Breast epithelium (tissue), 4 donors: ENCODE results near the gene PDLIM7. TPM values are rescaled to one million over a fixed set of nuclear protein-coding genes. Genes with fewer than 3 reads are reported as not detected.
A peak's percentile ranks its signal among the peaks of the same experiment; 100 is the strongest.

ENCODE experiments used
- DNase-seq, 2 donors: peaks; one replicate each; pipeline ENCODE4 v3.0.0-alpha.2; 2019; ENCODE audit warnings: low spot score in 2 of 2
- H3K27ac ChIP-seq, 2 donors: fragments of 200-600 bp; sonication (generic) in 1 of 2; one replicate each; pipeline ENCODE4 v1.5.1; 2016 to 2019; ENCODE audit warnings: mild to moderate bottlenecking in 1 of 2
- H3K27me3 ChIP-seq, 2 donors: fragments of 200-600 bp; sonication (generic) in 1 of 2; one replicate each; pipeline versions ENCODE4 v1.5.1 to v1.6.0; 2017 to 2019; ENCODE audit warnings: control low read depth in 1 of 2, mild to moderate bottlenecking in 1 of 2
- H3K36me3 ChIP-seq: fragments of 200-600 bp; one replicate; pipeline ENCODE4 v1.5.1; 2019
- H3K4me1 ChIP-seq, 2 donors: fragments of 200-600 bp; sonication (generic); one replicate each; pipeline ENCODE4 v1.5.1; 2016 to 2019; ENCODE audit warnings: control low read depth in 1 of 2
- H3K4me3 ChIP-seq, 3 donors: fragments of 200-600 bp; sonication (generic); 1 replicate in 2 of 3; 2 replicates in 1 of 3; pipeline ENCODE4 v1.5.1; 2016 to 2019; ENCODE audit warnings: mild to moderate bottlenecking in 3 of 3, moderate library complexity in 2 of 3
- H3K9me3 ChIP-seq, 2 donors: fragments of 200-600 bp; sonication (generic) in 1 of 2; one replicate each; pipeline ENCODE4 v1.5.1; 2016 to 2019; ENCODE audit warnings: control low read depth in 1 of 2
- POLR2A ChIP-seq: fragments of 450-650 bp; IDR thresholded peaks from one replicate; pipeline ENCODE4 v1.6.1; 2016; ENCODE audit warnings: antibody characterized with exemption, mild to moderate bottlenecking, moderate library complexity
- POLR2AphosphoS5 ChIP-seq, 3 donors: sonication (generic); formaldehyde crosslinking; IDR thresholded peaks; one replicate each; pipeline ENCODE4 v1.6.1; 2017; ENCODE audit warnings: antibody characterized with exemption in 3 of 3
- intact Hi-C: fragments of 100-400 bp; cut with DNase I; formaldehyde crosslinking; loops from one replicate; pipeline ENCODE4 v1.15.1; 2023; ENCODE audit warnings: low total_unique reads
- total RNA-seq, 3 donors: library from RNA; depleted of rRNA; stranded (reverse); fragments of >200 nt; gene quantifications; one replicate each; pipeline ENCODE4 v1.1.0, GENCODE V29; 2016
- TF ChIP-seq, protein P1 (sequence below), 3 donors: fragments of 450-650 bp; IDR thresholded peaks; one replicate each; pipeline ENCODE4 v1.5.1; 2016 to 2017; ENCODE audit warnings: antibody characterized with exemption in 3 of 3, mild to moderate bottlenecking in 3 of 3, moderate library complexity in 3 of 3

Gene PDLIM7
- total RNA-seq, 3 donors from 2014 or later, result 17.1 to 61.9 (median 42.6) TPM

DNA sequence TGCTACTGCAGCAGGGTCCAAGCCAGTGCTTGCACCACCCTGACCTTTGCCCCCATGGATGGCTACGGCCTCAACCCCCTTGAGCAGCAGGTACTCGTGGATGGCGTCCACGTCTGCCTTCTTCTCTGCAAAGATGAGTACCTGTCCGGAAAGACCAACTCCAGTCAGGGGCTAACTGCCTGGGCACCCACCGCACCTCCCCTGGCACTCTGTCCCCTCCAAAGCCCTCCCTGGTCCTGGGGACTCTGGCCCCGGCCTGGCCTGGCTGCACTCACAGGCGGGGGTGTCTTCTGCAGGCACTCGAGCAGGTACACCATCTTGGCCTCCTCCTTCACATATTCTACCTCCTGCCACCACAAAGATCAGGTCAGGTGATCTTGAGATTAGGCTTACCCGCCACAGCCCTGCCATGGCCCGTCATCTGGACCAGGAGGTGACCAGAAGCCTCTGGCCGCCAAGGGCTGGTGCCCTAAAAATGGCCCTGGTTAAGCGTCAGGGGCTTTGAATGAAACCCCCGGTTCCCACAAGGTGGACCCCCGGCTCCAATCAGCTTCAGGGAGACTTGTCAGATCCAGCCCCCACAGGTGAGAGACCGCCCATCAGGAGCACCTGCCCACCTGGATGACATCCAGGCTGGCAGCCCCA lies 15.5 kb upstream of the PDLIM7 start:
- TF ChIP-seq, protein P1, sequence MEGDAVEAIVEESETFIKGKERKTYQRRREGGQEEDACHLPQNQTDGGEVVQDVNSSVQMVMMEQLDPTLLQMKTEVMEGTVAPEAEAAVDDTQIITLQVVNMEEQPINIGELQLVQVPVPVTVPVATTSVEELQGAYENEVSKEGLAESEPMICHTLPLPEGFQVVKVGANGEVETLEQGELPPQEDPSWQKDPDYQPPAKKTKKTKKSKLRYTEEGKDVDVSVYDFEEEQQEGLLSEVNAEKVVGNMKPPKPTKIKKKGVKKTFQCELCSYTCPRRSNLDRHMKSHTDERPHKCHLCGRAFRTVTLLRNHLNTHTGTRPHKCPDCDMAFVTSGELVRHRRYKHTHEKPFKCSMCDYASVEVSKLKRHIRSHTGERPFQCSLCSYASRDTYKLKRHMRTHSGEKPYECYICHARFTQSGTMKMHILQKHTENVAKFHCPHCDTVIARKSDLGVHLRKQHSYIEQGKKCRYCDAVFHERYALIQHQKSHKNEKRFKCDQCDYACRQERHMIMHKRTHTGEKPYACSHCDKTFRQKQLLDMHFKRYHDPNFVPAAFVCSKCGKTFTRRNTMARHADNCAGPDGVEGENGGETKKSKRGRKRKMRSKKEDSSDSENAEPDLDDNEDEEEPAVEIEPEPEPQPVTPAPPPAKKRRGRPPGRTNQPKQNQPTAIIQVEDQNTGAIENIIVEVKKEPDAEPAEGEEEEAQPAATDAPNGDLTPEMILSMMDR (IDR thresholded peaks at IDR 0.05), result no peak
- TF ChIP-seq POLR2AphosphoS5 (IDR thresholded peaks at IDR 0.05) (no peak), POLR2A (no peak)
- Histone ChIP-seq H3K9me3 (no peaks in the 10 kb centered on the region), H3K4me3 (no peak overlapping the region), H3K36me3 (peaks cover 20% of the 10 kb centered on the region), H3K4me1 (peaks cover 8% of the 10 kb centered on the region in 2 donors), H3K27ac (no peak overlapping the region), H3K27me3 (no peaks in the 10 kb centered on the region)
- intact Hi-C loops, result no loop called here
- DNase-seq, result no peak

DNA sequence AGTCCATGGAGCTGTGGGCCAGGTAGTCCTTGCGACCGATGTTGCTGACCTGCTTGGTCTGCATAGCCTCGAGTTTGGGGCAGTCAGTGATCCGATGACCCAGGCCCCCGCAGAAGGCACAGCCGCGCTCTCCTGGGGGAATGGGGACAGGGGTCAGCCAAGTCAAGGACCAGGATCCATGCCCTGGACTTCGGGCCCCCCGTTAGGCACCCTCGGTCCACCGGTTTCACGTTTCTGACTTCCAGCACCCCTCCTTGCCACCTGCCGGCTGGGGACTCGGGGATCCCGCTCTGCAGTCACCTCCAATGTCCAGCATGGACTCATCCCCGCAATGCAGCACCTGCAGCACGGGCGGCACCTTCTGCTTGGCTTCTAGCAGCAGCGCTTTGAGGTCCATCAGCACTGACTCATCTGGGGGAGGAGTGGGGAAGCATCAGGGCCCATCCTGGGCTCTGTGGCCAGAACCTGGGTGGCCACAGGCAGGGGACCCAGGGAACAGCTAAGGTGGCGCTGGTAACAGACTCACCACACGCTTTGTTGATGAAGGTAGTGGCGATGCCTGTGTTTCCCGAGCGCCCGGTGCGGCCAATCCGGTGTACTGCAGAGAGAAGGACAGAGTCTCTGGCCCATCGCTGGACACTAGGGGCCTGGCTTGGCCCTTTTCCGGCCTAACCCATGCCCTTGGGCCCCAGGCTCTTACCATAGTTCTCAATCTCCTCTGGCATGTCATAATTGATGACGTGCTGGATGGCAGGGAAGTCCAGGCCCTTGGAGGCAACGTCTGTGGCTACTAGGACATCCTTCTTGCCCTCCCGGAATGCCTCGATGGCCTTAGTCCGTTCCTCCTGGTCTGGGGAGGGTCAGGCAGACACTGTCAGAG lies 14.6 kb upstream of the PDLIM7 start:
- intact Hi-C loops, result no loop called here
- H3K27ac ChIP-seq, result no peak overlapping the region
- TF ChIP-seq, protein P1 (IDR thresholded peaks at IDR 0.05), result no peak
- no peak for TF ChIP-seq POLR2A
- no peak for TF ChIP-seq POLR2AphosphoS5 (IDR thresholded peaks at IDR 0.05)
- no peak for DNase-seq
- no peaks in the 10 kb centered on the region for H3K9me3 ChIP-seq
- H3K4me3 ChIP-seq, result no peak overlapping the region
- no peaks in the 10 kb centered on the region for H3K27me3 ChIP-seq
- peaks cover 20% of the 10 kb centered on the region for H3K36me3 ChIP-seq
- peaks cover 8% of the 10 kb centered on the region in 2 donors for H3K4me1 ChIP-seq

DNA sequence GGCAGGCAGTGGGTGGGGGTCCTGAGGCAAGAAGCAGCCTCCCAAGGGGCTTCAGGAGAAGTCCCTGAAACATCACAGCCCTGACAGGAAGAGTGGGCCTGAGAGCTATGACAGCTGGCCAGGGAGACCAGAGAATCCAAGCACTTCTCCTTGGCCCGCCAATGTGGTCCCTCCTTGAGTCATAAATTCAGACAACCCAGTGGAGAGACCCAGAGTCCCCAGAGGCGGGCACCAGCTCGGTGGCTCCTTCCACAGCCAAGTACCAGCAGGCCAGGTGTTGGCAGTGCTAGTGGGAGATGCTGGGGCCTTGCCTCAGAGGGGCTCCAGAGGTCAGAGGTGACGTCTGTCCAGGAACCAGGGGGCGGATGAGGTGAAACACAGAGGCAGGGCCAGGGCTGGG lies 13.8 kb upstream of the PDLIM7 start:
- H3K27ac ChIP-seq, result peak overlapping the region in 1 of 2 donors; percentile 38
- peaks cover 20% of the 10 kb centered on the region for H3K36me3 ChIP-seq
- peaks cover 7 to 8% of the 10 kb centered on the region in 2 donors for H3K4me1 ChIP-seq
- intact Hi-C loops, result no loop called here
- no peaks in the 10 kb centered on the region for H3K27me3 ChIP-seq
- DNase-seq, result no peak
- no peaks in the 10 kb centered on the region for H3K9me3 ChIP-seq
- no peak overlapping the region for H3K4me3 ChIP-seq
- no peak for TF ChIP-seq POLR2AphosphoS5 (IDR thresholded peaks at IDR 0.05)
- TF ChIP-seq POLR2A, result no peak
- TF ChIP-seq, protein P1 (IDR thresholded peaks at IDR 0.05), result no peak

DNA sequence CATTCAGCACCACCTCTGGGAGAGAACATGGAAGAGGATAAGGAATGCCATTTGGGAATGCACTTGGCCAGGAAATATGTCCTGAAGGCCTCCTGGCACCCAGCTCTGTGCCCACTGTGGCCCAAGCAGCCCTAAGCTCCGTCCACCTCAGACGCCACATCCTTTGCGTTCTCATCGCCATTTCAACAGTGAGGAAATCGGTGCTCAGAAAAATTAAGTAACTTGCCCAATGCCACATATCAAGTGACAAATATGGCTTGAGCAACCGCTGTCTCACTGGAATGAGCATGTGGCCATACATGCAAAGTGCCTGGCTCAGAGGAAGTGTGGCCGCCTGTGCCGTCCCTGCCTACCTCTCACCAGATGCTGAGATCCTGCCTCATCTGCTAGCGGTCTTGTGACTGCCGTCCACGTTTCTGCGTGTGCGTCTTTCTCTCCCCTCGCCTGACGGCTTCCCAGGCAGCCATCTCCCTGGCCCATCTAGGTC lies 13.2 kb upstream of the PDLIM7 start:
- intact Hi-C loops, result no loop called here
- Histone ChIP-seq H3K27ac (peak overlapping the region in 1 of 2 donors; percentile 38), H3K36me3 (peaks cover 20% of the 10 kb centered on the region), H3K4me1 (peaks cover 2% of the 10 kb centered on the region in 2 donors), H3K9me3 (no peaks in the 10 kb centered on the region), H3K27me3 (no peaks in the 10 kb centered on the region), H3K4me3 (no peak overlapping the region)
- no peak for DNase-seq
- no peak for TF ChIP-seq POLR2AphosphoS5 (IDR thresholded peaks at IDR 0.05)
- TF ChIP-seq POLR2A, result no peak
- TF ChIP-seq, protein P1 (IDR thresholded peaks at IDR 0.05), result no peak
